Mammary epithelial cell (primary cell): ENCODE results near the gene CUX1.

Source experiments
- CTCF ChIP-seq, 2 donors: IDR thresholded peaks in 1 of 2; conservative IDR thresholded peaks in 1 of 2; 2 replicates each; pipeline ENCODE4 v1.5.1; 2011 to 2012; ENCODE audit warnings: inconsistent platforms in 2 of 2, low read length in 2 of 2, mild to moderate bottlenecking in 2 of 2, control low read depth in 1 of 2, low read depth in 1 of 2; ENCODE audit not compliant: insufficient read depth in 1 of 2; ENCODE audit errors: extremely low read depth in 1 of 2
- EZH2 ChIP-seq: IDR thresholded peaks from 2 replicates; pipeline ENCODE4 v1.6.1; 2012; ENCODE audit warnings: low read length, inconsistent platforms, borderline replicate concordance

- TF ChIP-seq CTCF (conservative IDR thresholded peaks at IDR 0.05 in 1 of 2, IDR thresholded peaks at IDR 0.05 in 1 of 2; ENCODE audit: extremely low read depth in 1 of 2, insufficient read depth in 1 of 2, low read depth in 1 of 2, low read length in 2 of 2), result no peak
- TF ChIP-seq EZH2, result no peak
Measured at GRCh38 chr7:102080434-102081243, 263.2 kb downstream of the CUX1 start.
